Hepatocyte (in vitro differentiated cells): ENCODE results near the gene RAD51D.

Experiments
- CTCF ChIP-seq: fragments of 200-600 bp; sonication (generic); IDR thresholded peaks from 2 replicates; pipeline ENCODE4 v1.5.1; 2016; ENCODE audit warnings: antibody characterized with exemption, mild to moderate bottlenecking; ENCODE audit not compliant: poor library complexity
- EZH2 ChIP-seq: fragments of 200-600 bp; sonication (generic); IDR thresholded peaks from 2 replicates; pipeline ENCODE4 v1.6.1; 2016; ENCODE audit warnings: antibody characterized with exemption, mild to moderate bottlenecking, borderline replicate concordance
- EZH2phosphoT487 ChIP-seq: fragments of 200-600 bp; sonication (generic); IDR thresholded peaks from one replicate; pipeline ENCODE4 v1.6.1; 2018; ENCODE audit warnings: antibody characterized with exemption, mild to moderate bottlenecking, low read depth, moderate library complexity; ENCODE audit not compliant: unreplicated experiment, severe bottlenecking

GRCh38 chr17:35167046-35167445 is 47.4 kb upstream of the RAD51D start:
- TF ChIP-seq CTCF = no peak
- no peak for TF ChIP-seq EZH2
- TF ChIP-seq EZH2phosphoT487 = no peak
